B cell (primary cell): Measurements from ENCODE around the gene PIK3CB. TPM values are rescaled to one million over a fixed set of nuclear protein-coding genes. Genes with fewer than 3 reads are reported as not detected.

Experiments
- ATAC-seq: fragments of 200-7000 bp; cut with Tn5 transposase; one replicate; pipeline ENCODE4 v1.10.0; 2021; ENCODE audit warnings: low read depth, mild to moderate bottlenecking, moderate number of reproducible peaks, moderate library complexity
- CTCF ChIA-PET: fragments of 350-600 bp; sonication (Branson Sonifier 250); formaldehyde crosslinking; loops from one replicate; lab custom pipeline; 2021; ENCODE audit warnings: antibody characterized with exemption, inconsistent platforms; lab: Charles Lee
- POLR2A ChIA-PET: fragments of 350-600 bp; sonication (Branson Sonifier 250); formaldehyde crosslinking; loops from one replicate; lab custom pipeline; 2021; ENCODE audit warnings: antibody characterized with exemption; lab: Charles Lee
- DNase-seq: peaks from one replicate; pipeline ENCODE4 v3.0.0; 2013
- H2AFZ ChIP-seq: 2 replicates; pipeline ENCODE4 v1.6.1; 2012; ENCODE audit warnings: mild to moderate bottlenecking, low read depth, low read length; ENCODE audit not compliant: insufficient read depth, poor library complexity, severe bottlenecking
- H3K27ac ChIP-seq, 2 donors: 1 replicate in 1 of 2; 2 replicates in 1 of 2; pipeline ENCODE4 v1.5.1; 2012 to 2013; ENCODE audit warnings: low read length in 2 of 2, mild to moderate bottlenecking in 2 of 2, moderate library complexity in 1 of 2
- H3K27me3 ChIP-seq, 4 experiments: fragments of 200-600 bp in 1 of 4; sonication (generic) in 1 of 4; replicated peaks in 1 of 4; 1 replicate in 2 of 4; 2 replicates in 2 of 4; pipeline versions ENCODE4 v1.6.1 to v1.7.0; 2013 to 2016; ENCODE audit warnings: low read length in 3 of 4, mild to moderate bottlenecking in 2 of 4, mixed read lengths in 1 of 4, moderate library complexity in 1 of 4; ENCODE audit not compliant: insufficient read depth in 4 of 4, control insufficient read depth in 3 of 4; ENCODE audit errors: control extremely low read depth in 1 of 4
- H3K36me3 ChIP-seq, 2 experiments: replicated peaks in 1 of 2; 1 replicate in 1 of 2; 2 replicates in 1 of 2; pipeline versions ENCODE4 v1.6.1 to v1.7.1; 2013; ENCODE audit warnings: low read length in 1 of 2; ENCODE audit not compliant: insufficient read depth in 2 of 2, control insufficient read depth in 1 of 2; ENCODE audit errors: control extremely low read depth in 1 of 2, extremely low read depth in 1 of 2
- H3K4me1 ChIP-seq, 2 donors: fragments of 200-600 bp in 1 of 2; sonication (generic) in 1 of 2; 1 replicate in 1 of 2; 2 replicates in 1 of 2; pipeline versions ENCODE4 v1.5.1 to v1.6.1; 2013 to 2017; ENCODE audit warnings: low read length in 2 of 2; ENCODE audit not compliant: control insufficient read depth in 2 of 2, insufficient read depth in 2 of 2
- H3K4me2 ChIP-seq: replicated peaks from 2 replicates; pipeline ENCODE3; 2012; ENCODE audit warnings: mild to moderate bottlenecking, low read depth, low read length; ENCODE audit not compliant: poor library complexity, severe bottlenecking
- H3K4me3 ChIP-seq, 5 experiments: fragments of 200-600 bp in 1 of 5; sonication (generic) in 1 of 5; 1 replicate in 3 of 5; 2 replicates in 2 of 5; pipeline versions ENCODE4 v1.5.1 to v1.7.0; 2011 to 2016; ENCODE audit warnings: low read length in 4 of 5, mild to moderate bottlenecking in 4 of 5, low read depth in 2 of 5, control low read depth in 1 of 5, moderate library complexity in 1 of 5; ENCODE audit not compliant: insufficient read depth in 1 of 5; ENCODE audit errors: control extremely low read depth in 1 of 5, extremely low read depth in 1 of 5
- H3K79me2 ChIP-seq: fragments of 200-600 bp; sonication (generic); one replicate; pipeline ENCODE4 v1.6.0; 2016; ENCODE audit warnings: low read length; ENCODE audit not compliant: control insufficient read depth, insufficient read depth
- H3K9ac ChIP-seq: fragments of 200-600 bp; sonication (generic); 2 replicates; pipeline ENCODE4 v1.6.1; 2017; ENCODE audit warnings: mild to moderate bottlenecking, low read length, moderate library complexity
- H3K9me3 ChIP-seq, 3 donors: one replicate each; pipeline versions ENCODE4 v1.6.1 to v1.7.1; 2013; ENCODE audit warnings: low read length in 2 of 3; ENCODE audit not compliant: control insufficient read depth in 2 of 3, insufficient read depth in 1 of 3; ENCODE audit errors: control extremely low read depth in 1 of 3
- H4K20me1 ChIP-seq: 2 replicates; pipeline ENCODE4 v1.6.0; 2012; ENCODE audit warnings: mild to moderate bottlenecking, low read length; ENCODE audit not compliant: insufficient read depth, control insufficient read depth, poor library complexity, severe bottlenecking
- H3K27ac Mint-ChIP-seq: one replicate; pipeline ENCODE4 v1.8.0; 2021; ENCODE audit warnings: mixed read lengths
- H3K27me3 Mint-ChIP-seq: one replicate; pipeline ENCODE4 v1.8.0; 2021; ENCODE audit warnings: mixed read lengths
- H3K4me1 Mint-ChIP-seq: one replicate; pipeline ENCODE4 v1.8.0; 2021; ENCODE audit warnings: mixed read lengths
- H3K4me3 Mint-ChIP-seq: one replicate; pipeline ENCODE4 v1.8.0; 2021; ENCODE audit warnings: mixed read lengths
- H3K9me3 Mint-ChIP-seq: one replicate; pipeline ENCODE4 v1.8.0; 2022; ENCODE audit warnings: mixed read lengths; ENCODE audit not compliant: insufficient read depth
- EZH2 ChIP-seq: IDR thresholded peaks from 2 replicates; pipeline ENCODE4 v1.6.1; 2012; ENCODE audit warnings: borderline replicate concordance, low read depth, mild to moderate bottlenecking, moderate library complexity, low read length; ENCODE audit not compliant: insufficient read depth, poor library complexity, severe bottlenecking
- WGBS: methylation state at CpG from one replicate; pipeline ENCODE4 v1.1.5; 2013; ENCODE audit warnings: missing lambda C conversion rate; ENCODE audit not compliant: insufficient coverage; 5-methylcytosine and 5-hydroxymethylcytosine counted together
- intact Hi-C: fragments of 100-400 bp; cut with micrococcal nuclease; formaldehyde crosslinking; loops from one replicate; pipeline ENCODE4 v1.10.0; 2022
- polyA plus RNA-seq: library from polyadenylated mRNA; depleted of rRNA; stranded (reverse); fragments of >200 nt; gene quantifications from 2 replicates; pipeline ENCODE4 v1.2.3, GENCODE V29; 2012
- total RNA-seq, 2 donors: library from RNA; stranded (reverse); fragments of 120-200 nt in 1 of 2; gene quantifications; 1 replicate in 1 of 2; 2 replicates in 1 of 2; pipeline versions ENCODE4 v1.2.3 to v1.2.4, GENCODE V29; 2013 to 2022
- TF ChIP-seq, protein P1 (sequence below): fragments of 200-600 bp; IDR thresholded peaks from one replicate; pipeline ENCODE4 v1.8.0; 2022; ENCODE audit warnings: antibody characterized with exemption, mild to moderate bottlenecking

Gene PIK3CB
- total and polyA plus RNA-seq, 2 donors (not counting 1 experiment from before 2014, with no cell fraction given), result 3.6 to 29.4 TPM

DNA sequence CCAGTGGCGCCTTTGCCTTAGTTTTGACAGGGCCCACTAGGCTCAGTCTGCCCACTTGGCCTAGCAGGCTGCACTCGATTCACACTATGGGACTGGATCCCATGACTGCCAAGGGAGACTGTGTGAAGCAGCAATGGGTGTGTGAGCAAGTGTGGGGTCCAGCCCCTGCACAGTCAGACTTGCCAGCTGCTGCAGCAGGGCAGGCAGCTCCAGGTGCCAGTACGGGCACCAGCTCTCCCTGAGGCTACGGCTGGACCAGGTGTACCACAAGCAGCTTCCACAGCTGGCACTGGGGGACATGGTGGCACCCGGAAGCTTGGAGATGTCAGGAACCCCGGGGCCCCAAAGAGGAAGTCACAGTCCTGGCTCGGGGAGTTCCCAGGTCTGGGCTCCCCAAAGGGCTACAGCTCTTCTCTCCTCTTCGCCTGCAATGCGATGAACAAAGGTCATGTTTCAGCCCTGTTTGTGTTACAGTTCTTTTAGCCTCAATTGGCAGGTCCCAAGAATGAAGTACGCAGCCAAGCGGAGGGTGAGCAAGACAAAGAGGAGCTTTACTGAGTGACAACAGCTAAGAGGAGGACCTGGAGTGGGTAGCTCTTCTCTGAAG lies 67.1 kb downstream of the PIK3CB start:
- 97% methylated on average over 11 of the region's 11 CpGs for WGBS
- intact Hi-C loops, result no loop called here
- H2AFZ ChIP-seq, result no peak overlapping the region
- ChIA-PET POLR2A (no interaction called here), CTCF (no interaction called here)
- Mint-ChIP-seq H3K27ac (no peak overlapping the region), H3K27me3 (no peaks in the 10 kb centered on the region), H3K4me1 (no peaks in the 10 kb centered on the region), H3K4me3 (no peak overlapping the region), H3K9me3 (no peaks in the 10 kb centered on the region)
- ATAC-seq (no peak), DNase-seq (no peak)
- TF ChIP-seq, protein P1, sequence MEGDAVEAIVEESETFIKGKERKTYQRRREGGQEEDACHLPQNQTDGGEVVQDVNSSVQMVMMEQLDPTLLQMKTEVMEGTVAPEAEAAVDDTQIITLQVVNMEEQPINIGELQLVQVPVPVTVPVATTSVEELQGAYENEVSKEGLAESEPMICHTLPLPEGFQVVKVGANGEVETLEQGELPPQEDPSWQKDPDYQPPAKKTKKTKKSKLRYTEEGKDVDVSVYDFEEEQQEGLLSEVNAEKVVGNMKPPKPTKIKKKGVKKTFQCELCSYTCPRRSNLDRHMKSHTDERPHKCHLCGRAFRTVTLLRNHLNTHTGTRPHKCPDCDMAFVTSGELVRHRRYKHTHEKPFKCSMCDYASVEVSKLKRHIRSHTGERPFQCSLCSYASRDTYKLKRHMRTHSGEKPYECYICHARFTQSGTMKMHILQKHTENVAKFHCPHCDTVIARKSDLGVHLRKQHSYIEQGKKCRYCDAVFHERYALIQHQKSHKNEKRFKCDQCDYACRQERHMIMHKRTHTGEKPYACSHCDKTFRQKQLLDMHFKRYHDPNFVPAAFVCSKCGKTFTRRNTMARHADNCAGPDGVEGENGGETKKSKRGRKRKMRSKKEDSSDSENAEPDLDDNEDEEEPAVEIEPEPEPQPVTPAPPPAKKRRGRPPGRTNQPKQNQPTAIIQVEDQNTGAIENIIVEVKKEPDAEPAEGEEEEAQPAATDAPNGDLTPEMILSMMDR, result no peak
- no peak for TF ChIP-seq EZH2
- H3K4me1 ChIP-seq, result no peaks in the 10 kb centered on the region
- H3K27me3 ChIP-seq, result no peaks in the 10 kb centered on the region
- H3K36me3 ChIP-seq, result peaks cover 0 to 12% of the 10 kb centered on the region in 2 experiments
- H3K27ac ChIP-seq, result no peak overlapping the region
- no peaks in the 10 kb centered on the region for H3K79me2 ChIP-seq
- no peak overlapping the region for H3K4me3 ChIP-seq
- no peak overlapping the region for H3K9ac ChIP-seq
- H3K9me3 ChIP-seq, result peaks cover 0 to 28% (median 21%) of the 10 kb centered on the region in 3 donors
- no peak overlapping the region for H3K4me2 ChIP-seq
- H4K20me1 ChIP-seq, result no peaks in the 10 kb centered on the region

DNA sequence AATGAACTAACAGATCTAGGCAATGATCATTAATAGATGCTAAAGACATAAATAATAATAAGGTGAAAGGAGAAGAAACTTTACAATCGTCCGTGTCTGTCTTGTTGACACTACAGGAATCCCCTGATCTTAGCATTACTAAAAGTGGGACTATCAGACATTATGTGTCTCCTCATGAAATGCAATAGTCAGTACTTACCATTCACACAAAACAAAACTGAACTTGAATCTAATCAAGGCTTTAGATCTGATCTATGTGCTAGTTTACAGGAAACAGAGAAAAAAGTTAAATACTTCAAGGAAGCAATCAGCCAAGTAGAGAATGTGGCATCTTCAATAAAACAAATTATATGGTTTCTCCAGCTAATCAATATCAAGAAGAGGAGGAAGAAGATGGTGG lies 73.7 kb downstream of the PIK3CB start:
- Histone ChIP-seq H2AFZ (no peak overlapping the region), H3K9me3 (no peaks in the 10 kb centered on the region), H4K20me1 (no peaks in the 10 kb centered on the region), H3K27me3 (no peaks in the 10 kb centered on the region), H3K4me3 (no peak overlapping the region), H3K4me2 (no peak overlapping the region), H3K36me3 (peaks cover 0 to 3% of the 10 kb centered on the region in 2 experiments), H3K9ac (no peak overlapping the region), H3K4me1 (no peaks in the 10 kb centered on the region), H3K27ac (no peak overlapping the region), H3K79me2 (no peaks in the 10 kb centered on the region)
- H3K27me3 Mint-ChIP-seq, result no peaks in the 10 kb centered on the region
- no peak overlapping the region for H3K4me3 Mint-ChIP-seq
- no peaks in the 10 kb centered on the region for H3K4me1 Mint-ChIP-seq
- ATAC-seq (no peak), DNase-seq (no peak)
- no peaks in the 10 kb centered on the region for H3K9me3 Mint-ChIP-seq
- TF ChIP-seq, protein P1, result no peak
- TF ChIP-seq EZH2, result no peak
- intact Hi-C loops, result no loop called here
- no peak overlapping the region for H3K27ac Mint-ChIP-seq
- ChIA-PET CTCF (no interaction called here), POLR2A (no interaction called here)
- WGBS, result no CpG with 5 or more reads among the region's 2 CpGs
